Fibroblast of skin of left biceps (primary cell): ENCODE results near the gene FAM217A.
"Not testable (repeated sequence)": the region's sequence is repeated elsewhere in the genome, so short reads cannot be mapped to it uniquely, and the experiment has no call there.

ENCODE experiments used
- DNase-seq, 2 experiments: peaks; one replicate each; pipeline ENCODE4 v3.0.0-alpha.2; 2013; ENCODE audit warnings: low read depth in 2 of 2

The FAM217A gene

GRCh38 chr6:4078691-4079471, at the start of gene FAM217A:
Gene FAM217A (minus strand): TSS chr6:4079137. CDS start chr6:4077414, 1,723 bp downstream.
- no peak for DNase-seq

- DNase-seq, result no peak
Observed at GRCh38 chr6:4128072-4128471, 49.1 kb upstream of the FAM217A start.

GRCh38 chr6:4125933-4126864, 47.3 kb upstream of the FAM217A start:
- peak; percentile 67 to 71 for DNase-seq

- no peak for DNase-seq
Observed at GRCh38 chr6:4125500-4125899, 46.6 kb upstream of the FAM217A start.

- no peak for DNase-seq
Observed at GRCh38 chr6:4124351-4124750, 45.4 kb upstream of the FAM217A start.

GRCh38 chr6:4115741-4116140, 36.8 kb upstream of the FAM217A start:
- no peak for DNase-seq

GRCh38 chr6:4114123-4114522, 35.2 kb upstream of the FAM217A start:
- DNase-seq, result no peak

- DNase-seq, result no peak
Observed at GRCh38 chr6:4113649-4114048, 34.7 kb upstream of the FAM217A start.

GRCh38 chr6:4112366-4112765, 33.4 kb upstream of the FAM217A start:
- no peak for DNase-seq

- DNase-seq, result not testable (repeated sequence)
Observed at GRCh38 chr6:4109363-4109815, 30.5 kb upstream of the FAM217A start.

GRCh38 chr6:4108561-4109093, 29.7 kb upstream of the FAM217A start:
- DNase-seq, result no peak

- DNase-seq, result no peak
Observed at GRCh38 chr6:4107873-4108272, 28.9 kb upstream of the FAM217A start.

GRCh38 chr6:4105980-4106536, 27.1 kb upstream of the FAM217A start:
- DNase-seq, result no peak

GRCh38 chr6:4103929-4104328, 25.0 kb upstream of the FAM217A start:
- DNase-seq, result no peak

- DNase-seq, result no peak
Observed at GRCh38 chr6:4102687-4103244, 23.8 kb upstream of the FAM217A start.

GRCh38 chr6:4101298-4101697, 22.4 kb upstream of the FAM217A start:
- no peak for DNase-seq

GRCh38 chr6:4100655-4101054, 21.7 kb upstream of the FAM217A start:
- DNase-seq, result no peak

GRCh38 chr6:4093288-4093687, 14.4 kb upstream of the FAM217A start:
- DNase-seq, result no peak

- DNase-seq, result no peak
Observed at GRCh38 chr6:4091941-4092340, 13.0 kb upstream of the FAM217A start.

GRCh38 chr6:4090043-4090442, 11.1 kb upstream of the FAM217A start:
- not testable (repeated sequence) for DNase-seq

GRCh38 chr6:4088704-4089103, 9.8 kb upstream of the FAM217A start:
- DNase-seq, result no peak

- DNase-seq, result peak; percentile 20 to 25
Observed at GRCh38 chr6:4085332-4085700, 6.4 kb upstream of the FAM217A start.
